Measurements from ENCODE around the gene VGLL4. TPM values are rescaled to one million over a fixed set of nuclear protein-coding genes. Genes with fewer than 3 reads are reported as not detected.

The VGLL4 gene
- total RNA-seq, 2 experiments from 2014 or later: 54.4 to 60.2 TPM

GRCh38 chr3:11632966-11633365 is 10.7 kb downstream of the VGLL4 start:
- Mint-ChIP-seq H3K27me3 (no peaks in the 10 kb centered on the region), H3K27ac (no peak overlapping the region), H3K9me3 (no peaks in the 10 kb centered on the region), H3K4me3 (no peak overlapping the region), H3K36me3 (ENCODE audit: low read depth) (peaks cover 28% of the 10 kb centered on the region), H3K4me1 (ENCODE audit: low read depth) (peaks cover 67% of the 10 kb centered on the region)
- intact Hi-C loops (cut with micrococcal nuclease): loop anchor here (10.0 kb wide), 1 partner anchor 48 kb away; no protein-coding TSS in a partner anchor
- ChIA-PET CTCF (interaction anchor here (1.1 to 1.2 kb wide), 2 partner anchors 9 to 18 kb away, joined by 3 read pairs; no protein-coding TSS in a partner anchor), POLR2A (no interaction called here)
- TF ChIP-seq, protein P1, sequence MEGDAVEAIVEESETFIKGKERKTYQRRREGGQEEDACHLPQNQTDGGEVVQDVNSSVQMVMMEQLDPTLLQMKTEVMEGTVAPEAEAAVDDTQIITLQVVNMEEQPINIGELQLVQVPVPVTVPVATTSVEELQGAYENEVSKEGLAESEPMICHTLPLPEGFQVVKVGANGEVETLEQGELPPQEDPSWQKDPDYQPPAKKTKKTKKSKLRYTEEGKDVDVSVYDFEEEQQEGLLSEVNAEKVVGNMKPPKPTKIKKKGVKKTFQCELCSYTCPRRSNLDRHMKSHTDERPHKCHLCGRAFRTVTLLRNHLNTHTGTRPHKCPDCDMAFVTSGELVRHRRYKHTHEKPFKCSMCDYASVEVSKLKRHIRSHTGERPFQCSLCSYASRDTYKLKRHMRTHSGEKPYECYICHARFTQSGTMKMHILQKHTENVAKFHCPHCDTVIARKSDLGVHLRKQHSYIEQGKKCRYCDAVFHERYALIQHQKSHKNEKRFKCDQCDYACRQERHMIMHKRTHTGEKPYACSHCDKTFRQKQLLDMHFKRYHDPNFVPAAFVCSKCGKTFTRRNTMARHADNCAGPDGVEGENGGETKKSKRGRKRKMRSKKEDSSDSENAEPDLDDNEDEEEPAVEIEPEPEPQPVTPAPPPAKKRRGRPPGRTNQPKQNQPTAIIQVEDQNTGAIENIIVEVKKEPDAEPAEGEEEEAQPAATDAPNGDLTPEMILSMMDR (IDR thresholded peaks at IDR 0.05): no peak
- ATAC-seq (no peak), DNase-seq (no peak)

- ChIA-PET CTCF (interaction anchor here (1.1 to 1.2 kb wide), 2 partner anchors 9 to 19 kb away, joined by 3 read pairs; no protein-coding TSS in a partner anchor), POLR2A (no interaction called here)
- Mint-ChIP-seq H3K9me3 (no peaks in the 10 kb centered on the region), H3K27me3 (no peaks in the 10 kb centered on the region), H3K4me1 (ENCODE audit: low read depth) (peaks cover 67% of the 10 kb centered on the region), H3K36me3 (ENCODE audit: low read depth) (peaks cover 28% of the 10 kb centered on the region), H3K4me3 (no peak overlapping the region), H3K27ac (peak overlapping the region; percentile 9)
- intact Hi-C loops (cut with micrococcal nuclease): loop anchor here (10.0 kb wide), 1 partner anchor 48 kb away; no protein-coding TSS in a partner anchor
- ATAC-seq (no peak), DNase-seq (no peak)
- TF ChIP-seq, protein P1 (IDR thresholded peaks at IDR 0.05): no peak
Observed at GRCh38 chr3:11632564-11632963, 11.2 kb downstream of the VGLL4 start.

- ChIA-PET POLR2A (interaction anchor here (1.5 kb wide), 1 partner anchor 8 kb away, joined by 5 read pairs; no protein-coding TSS in a partner anchor), CTCF (interaction anchor here (0.8 kb wide), 1 partner anchor 48 kb away, joined by 3 read pairs; no protein-coding TSS in a partner anchor)
- no peak for ATAC-seq
- Mint-ChIP-seq H3K9me3 (no peaks in the 10 kb centered on the region), H3K36me3 (ENCODE audit: low read depth) (peaks cover 35% of the 10 kb centered on the region), H3K27ac (no peak overlapping the region), H3K27me3 (no peaks in the 10 kb centered on the region), H3K4me1 (ENCODE audit: low read depth) (peaks cover 67% of the 10 kb centered on the region), H3K4me3 (no peak overlapping the region)
- TF ChIP-seq, protein P1 (IDR thresholded peaks at IDR 0.05): no peak
- no peak for DNase-seq
- intact Hi-C loops (cut with micrococcal nuclease): loop anchor here (10.0 kb wide), 1 partner anchor 47 kb away; no protein-coding TSS in a partner anchor
Observed at GRCh38 chr3:11631820-11632219, 11.9 kb downstream of the VGLL4 start.

- ChIA-PET CTCF (no interaction called here), POLR2A (no interaction called here)
- Mint-ChIP-seq H3K4me1 (ENCODE audit: low read depth) (peaks cover 65% of the 10 kb centered on the region), H3K27ac (no peak overlapping the region), H3K9me3 (no peaks in the 10 kb centered on the region), H3K27me3 (no peaks in the 10 kb centered on the region), H3K4me3 (no peak overlapping the region), H3K36me3 (ENCODE audit: low read depth) (peaks cover 42% of the 10 kb centered on the region)
- ATAC-seq (no peak), DNase-seq (no peak)
- intact Hi-C loops (cut with micrococcal nuclease): loop anchor here (10.0 kb wide), 1 partner anchor 45 kb away; no protein-coding TSS in a partner anchor
- TF ChIP-seq, protein P1 (IDR thresholded peaks at IDR 0.05): no peak
Observed at GRCh38 chr3:11629716-11630115, 14.0 kb downstream of the VGLL4 start.

DNA sequence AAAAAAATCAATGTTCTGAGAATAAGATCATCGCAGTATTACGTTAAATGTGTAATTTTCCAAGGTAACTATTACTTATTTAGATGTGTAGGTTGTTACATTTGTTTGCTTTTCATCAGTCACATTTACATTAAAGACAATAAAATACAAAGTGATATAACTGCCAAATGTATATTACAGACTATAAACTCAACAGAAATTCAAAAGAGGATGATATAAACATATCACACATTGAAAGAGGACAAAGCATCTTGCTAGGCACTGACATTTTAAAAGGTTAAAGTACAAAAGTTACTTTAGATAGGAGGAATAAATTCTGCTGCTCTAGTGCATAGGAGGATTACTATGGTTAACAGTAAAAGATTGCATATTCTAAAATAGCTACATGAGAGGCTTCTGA is 16.1 kb downstream of the VGLL4 start:
- peaks cover 70% of the 10 kb centered on the region for H3K4me1 Mint-ChIP-seq (ENCODE audit: low read depth)
- H3K27me3 Mint-ChIP-seq: no peaks in the 10 kb centered on the region
- POLR2A ChIA-PET: interaction anchor here (1.3 to 1.6 kb wide), 2 partner anchors 12 to 14 kb away, joined by 5 read pairs; no protein-coding TSS in a partner anchor
- DNase-seq: no peak
- TF ChIP-seq, protein P1 (IDR thresholded peaks at IDR 0.05): no peak
- peaks cover 47% of the 10 kb centered on the region for H3K36me3 Mint-ChIP-seq (ENCODE audit: low read depth)
- intact Hi-C loops (cut with micrococcal nuclease): loop anchor here (2.0 kb wide), 1 partner anchor 15 kb away; the partner anchor contains the start of gene VGLL4
- H3K4me3 Mint-ChIP-seq: no peak overlapping the region
- peaks cover 1% of the 10 kb centered on the region for H3K9me3 Mint-ChIP-seq
- no peak for ATAC-seq
- CTCF ChIA-PET: no interaction called here
- peak overlapping the region; percentile 28 for H3K27ac Mint-ChIP-seq

All from activated CD8-positive, alpha-beta T cell treated with anti-CD3 and anti-CD28 coated beads for 36 hours (primary cell).